ENCODE measurements around the gene IGFBP2. TPM values are rescaled to one million over a fixed set of nuclear protein-coding genes. Genes with fewer than 3 reads are reported as not detected.

IGFBP2 gene
- total RNA-seq, 1 experiment from 2014 or later: 363 TPM

DNA sequence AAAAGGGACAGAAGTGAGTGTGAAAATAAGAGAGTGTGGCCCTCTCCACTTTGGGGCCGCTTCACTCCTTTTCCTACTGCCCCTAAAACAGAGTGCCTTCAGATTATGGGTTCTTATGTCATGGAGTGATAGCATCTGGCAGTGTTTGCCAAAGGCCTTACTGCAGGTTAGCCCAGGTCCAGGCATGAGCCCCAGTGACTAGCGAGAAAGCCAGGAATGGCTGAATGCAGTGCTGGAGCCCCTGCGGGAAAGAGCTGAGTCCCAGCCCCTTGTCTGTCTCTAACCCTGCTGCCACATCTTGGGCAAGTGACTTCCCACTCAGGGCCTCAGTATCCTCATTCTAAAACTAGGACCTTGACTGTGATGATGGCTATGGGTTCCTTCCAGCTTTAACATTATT is 56.2 kb downstream of the IGFBP2 start:
- H4K8ac ChIP-seq (replicated peaks; ENCODE audit: insufficient read length, low read depth, low read length): no peak overlapping the region
- Mint-ChIP-seq H3K4me3 (no peak overlapping the region), H3K27ac (no peak overlapping the region), H3K27me3 (ENCODE audit: low read depth) (peaks cover 56% of the 10 kb centered on the region), H3K36me3 (ENCODE audit: insufficient read depth in 1 of 3, low read depth in 3 of 3) (no peaks in the 10 kb centered on the region), H3K9me3 (no peaks in the 10 kb centered on the region; a peak in 2 of 5 replicates), H3K4me1 (peaks cover 35 to 52% of the 10 kb centered on the region in 2 experiments)
- no peak overlapping the region for H3K14ac ChIP-seq (ENCODE audit: insufficient read depth, low read length)
- H2BK120ac ChIP-seq (ENCODE audit: low read depth, low read length, poor library complexity, severe bottlenecking): no peak overlapping the region
- no peaks in the 10 kb centered on the region for H3K79me2 ChIP-seq (ENCODE audit: insufficient read depth, low read length)
- H3K23ac ChIP-seq (ENCODE audit: insufficient read length, low read depth, low read length): no peak overlapping the region
- H4K91ac ChIP-seq (ENCODE audit: insufficient read length, low read depth, low read length): no peak overlapping the region
- H3K23me2 ChIP-seq (ENCODE audit: insufficient read length, low read depth, low read length, poor library complexity, severe bottlenecking): peaks cover 21% of the 10 kb centered on the region
- peaks cover 6% of the 10 kb centered on the region; the same call in 1 of the 2 replicates for H3K4me1 ChIP-seq (ENCODE audit: insufficient read depth, low read length)
- H2BK12ac ChIP-seq (ENCODE audit: insufficient read length, low read depth, low read length): no peak overlapping the region
- no peak for DNase-seq
- H2AK5ac ChIP-seq (ENCODE audit: insufficient read length, low read length): no peak overlapping the region
- H2BK20ac ChIP-seq (ENCODE audit: low read depth, low read length, poor library complexity, severe bottlenecking): no peak overlapping the region
- no peak overlapping the region for H3K56ac ChIP-seq (ENCODE audit: insufficient read length, low read depth, low read length)
- no peak overlapping the region for H3K4me2 ChIP-seq (ENCODE audit: insufficient read depth, insufficient read length, low read length)
- no peak overlapping the region for H3T11ph ChIP-seq (ENCODE audit: low read length)
- no peak overlapping the region for H3K9ac ChIP-seq (ENCODE audit: extremely low read depth, insufficient read length, low read length)
- H2BK5ac ChIP-seq (ENCODE audit: insufficient read length, low read length): no peak overlapping the region
- H2BK15ac ChIP-seq (ENCODE audit: low read depth, low read length): no peak overlapping the region
- H2AFZ ChIP-seq (ENCODE audit: low read length): no peak overlapping the region
- no peaks in the 10 kb centered on the region for H3K9me3 ChIP-seq (ENCODE audit: control insufficient read depth, low read depth, low read length)
- no CpG with 5 or more reads among the region's 3 CpGs for WGBS (ENCODE audit: extremely low coverage, insufficient read length, low lambda C conversion rate)
- no peak overlapping the region for H4K5ac ChIP-seq (ENCODE audit: insufficient read length, low read depth, low read length)
- no peak overlapping the region for H3K18ac ChIP-seq (ENCODE audit: insufficient read length, low read depth, low read length)
- H3K27ac ChIP-seq (ENCODE audit: insufficient read length, low read depth, low read length): no peak overlapping the region
- TF ChIP-seq, protein P1, sequence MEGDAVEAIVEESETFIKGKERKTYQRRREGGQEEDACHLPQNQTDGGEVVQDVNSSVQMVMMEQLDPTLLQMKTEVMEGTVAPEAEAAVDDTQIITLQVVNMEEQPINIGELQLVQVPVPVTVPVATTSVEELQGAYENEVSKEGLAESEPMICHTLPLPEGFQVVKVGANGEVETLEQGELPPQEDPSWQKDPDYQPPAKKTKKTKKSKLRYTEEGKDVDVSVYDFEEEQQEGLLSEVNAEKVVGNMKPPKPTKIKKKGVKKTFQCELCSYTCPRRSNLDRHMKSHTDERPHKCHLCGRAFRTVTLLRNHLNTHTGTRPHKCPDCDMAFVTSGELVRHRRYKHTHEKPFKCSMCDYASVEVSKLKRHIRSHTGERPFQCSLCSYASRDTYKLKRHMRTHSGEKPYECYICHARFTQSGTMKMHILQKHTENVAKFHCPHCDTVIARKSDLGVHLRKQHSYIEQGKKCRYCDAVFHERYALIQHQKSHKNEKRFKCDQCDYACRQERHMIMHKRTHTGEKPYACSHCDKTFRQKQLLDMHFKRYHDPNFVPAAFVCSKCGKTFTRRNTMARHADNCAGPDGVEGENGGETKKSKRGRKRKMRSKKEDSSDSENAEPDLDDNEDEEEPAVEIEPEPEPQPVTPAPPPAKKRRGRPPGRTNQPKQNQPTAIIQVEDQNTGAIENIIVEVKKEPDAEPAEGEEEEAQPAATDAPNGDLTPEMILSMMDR (conservative IDR thresholded peaks at IDR 0.05): no peak
- H3K27me3 ChIP-seq (ENCODE audit: insufficient read depth, low read length): peaks cover 3% of the 10 kb centered on the region; the same call in 1 of the 2 replicates
- H4K20me1 ChIP-seq (ENCODE audit: control insufficient read depth, insufficient read depth, insufficient read length): no peaks in the 10 kb centered on the region
- H3K4ac ChIP-seq (ENCODE audit: low read depth, low read length): no peak overlapping the region
- no peaks in the 10 kb centered on the region for H3K79me1 ChIP-seq (ENCODE audit: insufficient read depth, low read depth, low read length, poor library complexity, severe bottlenecking)
